HepG2 (cell line): Measurements from ENCODE around the gene PLXNB2. TPM values are rescaled to one million over a fixed set of nuclear protein-coding genes. Genes with fewer than 3 reads are reported as not detected.

ENCODE experiments used
- ATAD3A ChIP-seq: sonication (generic); formaldehyde crosslinking; IDR thresholded peaks from 2 replicates; pipeline ENCODE4 v1.4.0; 2020; ENCODE audit warnings: missing genetic modification reagents
- CAMTA2 ChIP-seq: sonication (generic); formaldehyde crosslinking; IDR thresholded peaks from 2 replicates; pipeline ENCODE4 v1.4.0; 2020; ENCODE audit warnings: mild to moderate bottlenecking, missing genetic modification reagents, borderline replicate concordance
- HNRNPK ChIP-seq: fragments of 200-400 bp; formaldehyde crosslinking; IDR thresholded peaks from 2 replicates; pipeline ENCODE4 v1.6.1; 2018; ENCODE audit warnings: low read length, low read depth, moderate library complexity, mild to moderate bottlenecking; ENCODE audit not compliant: poor library complexity, severe bottlenecking
- JARID2 ChIP-seq: sonication (generic); formaldehyde crosslinking; IDR thresholded peaks from 2 replicates; pipeline ENCODE4 v1.8.1; 2023; ENCODE audit warnings: missing genetic modification reagents, inconsistent platforms; ENCODE audit not compliant: insufficient replicate concordance
- MYPOP ChIP-seq: sonication (generic); formaldehyde crosslinking; IDR thresholded peaks from 2 replicates; pipeline ENCODE4 v1.8.1; 2023; ENCODE audit warnings: mild to moderate bottlenecking, moderate library complexity, missing genetic modification reagents
- PCBP2 ChIP-seq: fragments of 200-400 bp; formaldehyde crosslinking; optimal IDR thresholded peaks from 2 replicates; pipeline ENCODE3; 2018; ENCODE audit warnings: low read length, low read depth; ENCODE audit not compliant: poor library complexity, severe bottlenecking
- SIN3A ChIP-seq: IDR thresholded peaks from 2 replicates; pipeline ENCODE4 v1.6.1; 2011; ENCODE audit warnings: low read depth, mild to moderate bottlenecking, control low read depth, low read length, borderline replicate concordance
- SMARCE1 ChIP-seq: fragments of 450-650 bp; IDR thresholded peaks from 2 replicates; pipeline ENCODE4 v1.6.1; 2017; ENCODE audit warnings: borderline replicate concordance
- THAP9 ChIP-seq: sonication (generic); formaldehyde crosslinking; IDR thresholded peaks from 2 replicates; pipeline ENCODE4; 2020; ENCODE audit warnings: missing genetic modification reagents, mild to moderate bottlenecking, borderline replicate concordance
- TRIM22 ChIP-seq: fragments of 450-650 bp; IDR thresholded peaks from 2 replicates; pipeline ENCODE4 v1.6.1; 2017
- ZBTB43 ChIP-seq: sonication (generic); formaldehyde crosslinking; conservative IDR thresholded peaks from 2 replicates; pipeline ENCODE4 v1.4.0; 2020; ENCODE audit warnings: missing genetic modification reagents
- ZNF256 ChIP-seq: sonication (generic); formaldehyde crosslinking; conservative IDR thresholded peaks from 2 replicates; pipeline ENCODE4 v1.4.0; 2020; ENCODE audit warnings: missing genetic modification reagents
- ZNF326 ChIP-seq: sonication (generic); formaldehyde crosslinking; IDR thresholded peaks from 2 replicates; pipeline ENCODE4 v1.4.0; 2020; ENCODE audit warnings: missing genetic modification reagents, borderline replicate concordance
- ZNF644 ChIP-seq: IDR thresholded peaks from 2 replicates; pipeline ENCODE4 v1.6.1; 2016; ENCODE audit warnings: low read depth
- ZNF781 ChIP-seq: sonication (generic); formaldehyde crosslinking; IDR thresholded peaks from 2 replicates; pipeline ENCODE4 v1.5.1; 2020; ENCODE audit warnings: borderline replicate concordance, mild to moderate bottlenecking, missing genetic modification reagents; ENCODE audit errors: not compliant biosample characterization
- polyA plus RNA-seq, 8 experiments: library from polyadenylated mRNA; depleted of rRNA in 3 of 8; stranded (reverse) in 7 of 8; unstranded in 1 of 8; fragments of >200 nt; fragmentation: Illumina TruSeq in 4 of 8; extraction: Trizol in 4 of 8; gene quantifications; 2 replicates each; pipeline versions ENCODE4 v1.2.1 to v1.2.3, GENCODE V29; 2011 to 2016; ENCODE audit warnings: low read depth in 4 of 8, missing spikeins in 1 of 8, mixed read lengths in 1 of 8; ENCODE audit not compliant: insufficient read depth in 1 of 8
- total RNA-seq, 5 experiments: library from RNA; depleted of rRNA; stranded (reverse); fragments of >200 nt; fragmentation: Illumina TruSeq; extraction: Trizol; gene quantifications; 2 replicates each; pipeline ENCODE4 v1.2.3, GENCODE V29; 2016; ENCODE audit warnings: low read depth in 1 of 5
- TF ChIP-seq, protein P1 (sequence below): sonication (generic); formaldehyde crosslinking; IDR thresholded peaks from 2 replicates; pipeline ENCODE4 v1.4.0; 2020; ENCODE audit warnings: mild to moderate bottlenecking, missing genetic modification reagents
- TF ChIP-seq, protein P2 (sequence below): sonication (generic); formaldehyde crosslinking; IDR thresholded peaks from 2 replicates; pipeline ENCODE4 v1.4.0; 2020; ENCODE audit warnings: mild to moderate bottlenecking, missing genetic modification reagents
- TF ChIP-seq, protein P3 (sequence below): sonication (generic); formaldehyde crosslinking; IDR thresholded peaks from 2 replicates; pipeline ENCODE4 v1.5.0; 2020; ENCODE audit warnings: missing genetic modification reagents

The PLXNB2 gene
- total and polyA plus RNA-seq, 2 of the 13 experiments (the other 11 are each of a cell fraction or from before 2014, with no cell fraction given), result 32.6 to 68.9 TPM

DNA sequence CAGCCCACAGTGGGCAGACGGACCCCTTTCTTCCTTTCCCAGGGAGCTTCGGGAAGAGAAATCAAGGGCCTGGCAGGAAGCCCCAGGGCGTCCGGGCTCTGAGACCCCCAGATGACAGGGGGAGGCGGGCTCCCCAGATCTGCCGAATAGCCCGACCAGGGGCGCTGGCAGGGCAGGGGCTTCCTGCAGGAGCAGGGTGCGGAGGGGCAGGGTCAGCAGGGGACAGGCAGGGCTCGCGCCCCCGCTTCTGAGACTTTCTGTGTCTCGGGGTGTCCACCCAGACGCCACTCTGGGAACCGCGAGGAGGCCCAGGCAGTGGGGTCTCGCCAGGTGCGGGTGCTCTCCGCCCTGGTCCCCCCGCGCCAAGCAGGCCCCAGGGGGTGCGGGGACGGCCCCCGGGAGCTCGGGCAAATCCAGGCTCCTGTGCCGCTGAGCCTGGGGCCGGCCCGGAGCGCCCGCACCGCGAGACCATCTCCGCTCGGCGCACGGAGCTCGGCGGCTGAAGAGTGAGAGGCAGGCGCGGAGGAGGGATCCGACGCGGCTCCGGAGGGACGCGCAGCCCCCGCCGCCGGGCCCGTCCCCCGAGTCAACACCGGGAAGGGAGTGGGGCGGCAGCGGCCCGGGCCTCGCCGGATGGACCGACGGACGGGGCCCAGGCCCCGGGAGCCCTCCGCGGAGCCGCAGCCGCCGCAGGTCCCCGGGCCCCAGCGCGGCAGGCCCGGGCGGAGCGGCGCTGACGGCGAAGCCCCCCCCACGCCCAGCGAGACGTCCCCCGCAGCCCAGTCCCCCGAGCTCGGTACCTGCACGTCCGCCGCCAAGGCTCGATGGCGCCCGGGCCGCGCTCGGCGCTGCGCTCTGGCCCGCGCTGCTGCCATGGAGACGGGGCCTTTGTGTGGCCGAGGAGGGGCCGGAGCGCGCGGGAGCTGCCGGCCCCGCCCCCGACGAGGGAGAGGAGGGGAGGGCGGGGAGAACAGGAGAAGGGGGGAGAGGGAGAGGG is at the start of gene PLXNB2 (continued):
- TF ChIP-seq HNRNPK, result peak; percentile 99
- no peak for TF ChIP-seq ATAD3A
- TF ChIP-seq, protein P1, sequence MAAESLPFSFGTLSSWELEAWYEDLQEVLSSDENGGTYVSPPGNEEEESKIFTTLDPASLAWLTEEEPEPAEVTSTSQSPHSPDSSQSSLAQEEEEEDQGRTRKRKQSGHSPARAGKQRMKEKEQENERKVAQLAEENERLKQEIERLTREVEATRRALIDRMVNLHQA (CRISPR knock-in tag), result no peak
- no peak for TF ChIP-seq PCBP2
- no peak for TF ChIP-seq ZBTB43
- TF ChIP-seq, protein P2, sequence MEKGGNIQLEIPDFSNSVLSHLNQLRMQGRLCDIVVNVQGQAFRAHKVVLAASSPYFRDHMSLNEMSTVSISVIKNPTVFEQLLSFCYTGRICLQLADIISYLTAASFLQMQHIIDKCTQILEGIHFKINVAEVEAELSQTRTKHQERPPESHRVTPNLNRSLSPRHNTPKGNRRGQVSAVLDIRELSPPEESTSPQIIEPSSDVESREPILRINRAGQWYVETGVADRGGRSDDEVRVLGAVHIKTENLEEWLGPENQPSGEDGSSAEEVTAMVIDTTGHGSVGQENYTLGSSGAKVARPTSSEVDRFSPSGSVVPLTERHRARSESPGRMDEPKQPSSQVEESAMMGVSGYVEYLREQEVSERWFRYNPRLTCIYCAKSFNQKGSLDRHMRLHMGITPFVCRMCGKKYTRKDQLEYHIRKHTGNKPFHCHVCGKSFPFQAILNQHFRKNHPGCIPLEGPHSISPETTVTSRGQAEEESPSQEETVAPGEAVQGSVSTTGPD (CRISPR knock-in tag), result no peak
- TF ChIP-seq TRIM22, result no peak
- TF ChIP-seq, protein P3, sequence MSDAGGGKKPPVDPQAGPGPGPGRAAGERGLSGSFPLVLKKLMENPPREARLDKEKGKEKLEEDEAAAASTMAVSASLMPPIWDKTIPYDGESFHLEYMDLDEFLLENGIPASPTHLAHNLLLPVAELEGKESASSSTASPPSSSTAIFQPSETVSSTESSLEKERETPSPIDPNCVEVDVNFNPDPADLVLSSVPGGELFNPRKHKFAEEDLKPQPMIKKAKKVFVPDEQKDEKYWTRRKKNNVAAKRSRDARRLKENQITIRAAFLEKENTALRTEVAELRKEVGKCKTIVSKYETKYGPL (CRISPR knock-in tag), result no peak
- TF ChIP-seq MYPOP, result peak; percentile 97
- TF ChIP-seq ZNF644 (CRISPR knock-in tag), result no peak
- peak; percentile 52; the same call in 1 of the 2 replicates for TF ChIP-seq SIN3A
- no peak for TF ChIP-seq SMARCE1
- TF ChIP-seq THAP9 (CRISPR knock-in tag), result no peak
- TF ChIP-seq ZNF326, result no peak
- TF ChIP-seq CAMTA2 (CRISPR knock-in tag), result no peak
- TF ChIP-seq ZNF781, result no peak
- TF ChIP-seq JARID2 (CRISPR knock-in tag), result no peak
- TF ChIP-seq ZNF256, result no peak
